CD14-positive monocyte (primary cell): ENCODE data around the gene GRXCR2. TPM values are rescaled to one million over a fixed set of nuclear protein-coding genes. Genes with fewer than 3 reads are reported as not detected.

Source experiments
- DNase-seq, 3 donors: peaks; one replicate each; pipeline ENCODE4 v3.0.0-alpha.2; 2011 to 2022
- H2AFZ ChIP-seq: 2 replicates; pipeline ENCODE4 v1.6.0; 2012; ENCODE audit warnings: mild to moderate bottlenecking, low read depth, low read length, inconsistent platforms; ENCODE audit not compliant: insufficient read depth, poor library complexity, severe bottlenecking
- H3K27ac ChIP-seq, 2 donors: 1 replicate in 1 of 2; 2 replicates in 1 of 2; pipeline ENCODE4 v1.5.1; 2012 to 2013; ENCODE audit warnings: low read length in 2 of 2, control low read depth in 1 of 2, inconsistent platforms in 1 of 2, low read depth in 1 of 2, mild to moderate bottlenecking in 1 of 2
- H3K27me3 ChIP-seq, 2 donors: one replicate each; pipeline versions ENCODE4 v1.6.0 to v1.6.1; 2011 to 2013; ENCODE audit warnings: low read length in 2 of 2; ENCODE audit not compliant: control insufficient read depth in 2 of 2, insufficient read depth in 2 of 2
- H3K36me3 ChIP-seq, 2 donors: replicated peaks in 1 of 2; 1 replicate in 1 of 2; 2 replicates in 1 of 2; pipeline versions ENCODE4 v1.5.1 to v1.6.1; 2012 to 2013; ENCODE audit warnings: low read length in 2 of 2, control low read depth in 1 of 2, inconsistent platforms in 1 of 2, mild to moderate bottlenecking in 1 of 2; ENCODE audit not compliant: insufficient read depth in 2 of 2, control insufficient read depth in 1 of 2
- H3K4me1 ChIP-seq, 2 donors: 1 replicate in 1 of 2; 2 replicates in 1 of 2; pipeline versions ENCODE4 v1.5.1 to v1.6.1; 2012 to 2013; ENCODE audit warnings: low read length in 2 of 2, control low read depth in 1 of 2, inconsistent platforms in 1 of 2, mild to moderate bottlenecking in 1 of 2, moderate library complexity in 1 of 2; ENCODE audit not compliant: insufficient read depth in 2 of 2, control insufficient read depth in 1 of 2
- H3K4me2 ChIP-seq: replicated peaks from 2 replicates; pipeline ENCODE3; 2012; ENCODE audit warnings: low read length, moderate library complexity, mild to moderate bottlenecking; ENCODE audit not compliant: poor library complexity, severe bottlenecking; ENCODE audit errors: extremely low read depth
- H3K4me3 ChIP-seq, 3 experiments: fragments of 200-600 bp in 1 of 3; sonication (generic) in 1 of 3; replicated peaks in 1 of 3; 1 replicate in 2 of 3; 2 replicates in 1 of 3; pipeline ENCODE4 v1.5.1; 2011 to 2013; ENCODE audit warnings: low read length in 3 of 3, mild to moderate bottlenecking in 3 of 3, control low read depth in 2 of 3, low read depth in 2 of 3, inconsistent platforms in 1 of 3, moderate library complexity in 1 of 3
- H3K79me2 ChIP-seq: 2 replicates; pipeline ENCODE4 v1.6.0; 2012; ENCODE audit warnings: mild to moderate bottlenecking, control low read depth, inconsistent platforms, low read length, moderate library complexity; ENCODE audit not compliant: insufficient read depth
- H3K9ac ChIP-seq: 2 replicates; pipeline ENCODE4 v1.6.0; 2017; ENCODE audit warnings: low read length, mild to moderate bottlenecking; ENCODE audit not compliant: insufficient read depth, poor library complexity, severe bottlenecking
- H3K9me3 ChIP-seq, 2 donors: replicated peaks in 1 of 2; 1 replicate in 1 of 2; 2 replicates in 1 of 2; pipeline versions ENCODE4 v1.5.1 to v1.6.1; 2012 to 2013; ENCODE audit warnings: low read length in 2 of 2, control low read depth in 1 of 2; ENCODE audit not compliant: control insufficient read depth in 1 of 2, insufficient read depth in 1 of 2
- H4K20me1 ChIP-seq: 2 replicates; pipeline ENCODE4 v1.6.0; 2012; ENCODE audit warnings: mild to moderate bottlenecking, low read length, control low read depth, moderate library complexity; ENCODE audit not compliant: insufficient read depth
- H3K27ac Mint-ChIP-seq, 7 donors: one replicate each; pipeline ENCODE4 v1.8.0; 2020; ENCODE audit warnings: mild to moderate bottlenecking in 7 of 7, mixed read lengths in 7 of 7, moderate library complexity in 6 of 7, inconsistent platforms in 2 of 7
- H3K27me3 Mint-ChIP-seq, 3 donors: one replicate each; pipeline ENCODE4 v1.8.0; 2021 to 2022; ENCODE audit warnings: low read depth in 3 of 3, mild to moderate bottlenecking in 3 of 3, mixed read lengths in 3 of 3, moderate library complexity in 3 of 3, inconsistent platforms in 1 of 3
- H3K36me3 Mint-ChIP-seq, 2 donors: one replicate each; pipeline ENCODE4 v1.8.0; 2020; ENCODE audit warnings: mixed read lengths in 2 of 2, inconsistent platforms in 1 of 2, mild to moderate bottlenecking in 1 of 2
- H3K4me1 Mint-ChIP-seq: one replicate; pipeline ENCODE4 v1.8.0; 2020; ENCODE audit warnings: mild to moderate bottlenecking, mixed read lengths
- H3K4me3 Mint-ChIP-seq, 2 donors: one replicate each; pipeline ENCODE4 v1.8.0; 2020; ENCODE audit warnings: mild to moderate bottlenecking in 2 of 2, mixed read lengths in 2 of 2, moderate library complexity in 1 of 2
- H3K9me3 Mint-ChIP-seq, 7 donors: one replicate each; pipeline ENCODE4 v1.8.0; 2020 to 2022; ENCODE audit warnings: mixed read lengths in 7 of 7, mild to moderate bottlenecking in 6 of 7, moderate library complexity in 6 of 7, inconsistent platforms in 2 of 7
- CTCF ChIP-seq: fragments of 200-600 bp; IDR thresholded peaks from one replicate; pipeline ENCODE4 v1.8.0; 2022; ENCODE audit warnings: antibody characterized with exemption, mild to moderate bottlenecking
- WGBS: methylation state at CpG from one replicate; pipeline ENCODE4 v1.1.5; 2013; ENCODE audit warnings: missing lambda C conversion rate; ENCODE audit not compliant: insufficient coverage; 5-methylcytosine and 5-hydroxymethylcytosine counted together
- intact Hi-C, 2 donors: fragments of 100-400 bp; cut with micrococcal nuclease; formaldehyde crosslinking; loops; one replicate each; pipeline versions ENCODE4 v1.15.0 to v1.15.1; 2023
- polyA plus RNA-seq, 3 donors: library from polyadenylated mRNA; depleted of rRNA in 1 of 3; unstranded in 2 of 3; stranded (reverse) in 1 of 3; fragments of 300-500 nt in 2 of 3; fragments of >200 nt in 1 of 3; fragmentation: Illumina TruSeq in 2 of 3; gene quantifications; 1 replicate in 2 of 3; 2 replicates in 1 of 3; pipeline ENCODE4 v1.2.3, GENCODE V29; 2012 to 2021

The GRXCR2 gene
- polyA plus RNA-seq, 3 donors, result not detected

GRCh38 chr5:145863003-145863402 is 9.8 kb downstream of the GRXCR2 start:
- no peak overlapping the region for H3K27ac ChIP-seq
- H3K79me2 ChIP-seq, result no peaks in the 10 kb centered on the region
- intact Hi-C loops, result no loop called here
- H3K36me3 ChIP-seq, result no peaks in the 10 kb centered on the region
- no peaks in the 10 kb centered on the region for H4K20me1 ChIP-seq
- H3K9ac ChIP-seq, result no peak overlapping the region
- H3K4me3 Mint-ChIP-seq, result no peak overlapping the region
- H3K27ac Mint-ChIP-seq, result no peak overlapping the region
- peaks cover 0 to 3% (median 0%) of the 10 kb centered on the region in 7 donors for H3K9me3 Mint-ChIP-seq
- H2AFZ ChIP-seq, result no peak overlapping the region
- no peaks in the 10 kb centered on the region for H3K9me3 ChIP-seq
- WGBS, result 100% methylated on average over 1 of the region's 3 CpGs
- H3K4me3 ChIP-seq, result no peak overlapping the region
- TF ChIP-seq CTCF, result no peak
- no peak for DNase-seq
- H3K36me3 Mint-ChIP-seq, result no peaks in the 10 kb centered on the region
- H3K4me1 ChIP-seq, result no peaks in the 10 kb centered on the region
- peaks cover 0 to 4% (median 1%) of the 10 kb centered on the region in 3 donors for H3K27me3 Mint-ChIP-seq
- no peak overlapping the region for H3K4me2 ChIP-seq
- no peaks in the 10 kb centered on the region for H3K27me3 ChIP-seq
- H3K4me1 Mint-ChIP-seq, result peaks cover 3% of the 10 kb centered on the region

DNA sequence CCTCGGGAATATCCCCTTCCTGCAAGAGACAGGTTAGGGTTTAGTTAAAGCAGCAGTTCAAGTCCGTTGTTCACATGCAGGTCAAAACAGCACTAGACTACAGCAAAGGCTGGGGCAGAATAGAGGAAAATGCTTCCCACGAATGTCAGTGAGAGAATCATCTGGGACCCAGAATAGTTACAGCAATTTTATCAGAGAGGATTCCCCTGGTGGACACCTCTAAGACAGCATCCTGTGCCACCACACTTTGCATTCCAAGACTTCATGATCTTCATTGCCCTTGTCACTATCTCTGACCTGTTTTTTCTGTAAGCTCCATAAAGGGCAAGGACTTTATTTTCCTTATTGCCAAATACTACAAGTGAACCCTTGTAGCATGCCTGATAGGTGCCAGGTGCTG is 12.9 kb downstream of the GRXCR2 start:
- no peaks in the 10 kb centered on the region for H3K36me3 Mint-ChIP-seq
- H3K27ac ChIP-seq, result no peak overlapping the region
- H3K4me3 Mint-ChIP-seq, result no peak overlapping the region
- no peak overlapping the region for H2AFZ ChIP-seq
- no peak for TF ChIP-seq CTCF
- no peak overlapping the region for H3K4me3 ChIP-seq
- peaks cover 9% of the 10 kb centered on the region for H3K4me1 Mint-ChIP-seq
- DNase-seq, result no peak
- peaks cover 0 to 3% (median 0%) of the 10 kb centered on the region in 7 donors for H3K9me3 Mint-ChIP-seq
- 100% methylated on average over 3 of the region's 3 CpGs for WGBS
- H3K4me1 ChIP-seq, result peaks cover 7 to 9% of the 10 kb centered on the region in 2 donors
- no peaks in the 10 kb centered on the region for H3K27me3 ChIP-seq
- no peak overlapping the region for H3K4me2 ChIP-seq
- H3K27ac Mint-ChIP-seq, result no peak overlapping the region
- H3K9me3 ChIP-seq, result no peaks in the 10 kb centered on the region
- peaks cover 5 to 10% (median 8%) of the 10 kb centered on the region in 3 donors for H3K27me3 Mint-ChIP-seq
- intact Hi-C loops, result no loop called here
- H3K36me3 ChIP-seq, result no peaks in the 10 kb centered on the region
- no peaks in the 10 kb centered on the region for H4K20me1 ChIP-seq
- H3K9ac ChIP-seq, result no peak overlapping the region
- H3K79me2 ChIP-seq, result no peaks in the 10 kb centered on the region
